ENCODE results near the gene NCCRP1.

NCCRP1 gene

DNA sequence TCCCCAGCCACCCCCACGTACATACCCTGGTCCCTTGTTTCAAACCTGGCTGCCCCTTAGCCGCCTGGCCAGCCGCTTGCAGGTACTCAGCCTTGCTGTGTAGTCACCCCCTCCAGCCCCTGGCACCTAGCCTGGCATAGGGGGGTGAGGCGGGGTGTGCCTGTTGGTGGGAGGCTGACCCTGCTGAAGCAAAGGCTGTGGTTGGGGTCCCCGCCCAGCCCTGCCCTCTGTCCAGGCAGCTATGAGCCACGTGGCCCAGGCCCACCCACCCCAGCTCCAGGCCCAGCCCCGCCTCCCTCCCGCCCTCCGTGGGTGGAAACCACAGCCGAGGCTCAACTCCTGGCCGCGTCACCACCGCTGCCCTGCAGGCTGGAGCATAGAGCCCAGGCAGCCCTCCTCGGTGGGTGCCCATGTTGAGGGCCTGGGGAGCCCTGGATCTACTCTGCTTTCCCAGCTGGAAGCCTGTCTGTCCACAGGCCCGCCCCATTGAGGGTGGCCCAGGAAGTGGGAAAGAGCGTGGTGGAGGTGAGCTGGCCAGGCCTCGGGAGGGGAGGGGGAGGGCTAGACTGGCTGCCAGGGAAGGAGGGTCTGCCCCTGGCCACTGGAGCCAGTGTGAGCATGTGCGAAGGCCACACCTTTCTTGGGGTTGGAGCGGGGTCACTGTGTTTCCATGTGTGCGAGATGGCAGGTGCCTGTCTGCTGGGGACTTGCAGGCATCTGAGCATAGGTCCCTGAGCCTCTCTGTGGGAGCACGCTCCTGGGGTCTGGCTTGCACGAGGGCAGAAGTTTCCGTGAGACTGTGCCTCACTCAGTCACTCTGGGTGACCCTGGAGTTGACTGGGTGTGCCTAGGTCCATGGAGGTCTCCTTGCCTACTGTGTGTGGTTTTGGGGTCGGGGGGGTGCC, 40.2 kb upstream of the NCCRP1 start:
- Histone ChIP-seq H3K27me3 (ENCODE audit: control insufficient read depth, insufficient read depth, low read length) (no peaks in the 10 kb centered on the region), H3K4me3 (ENCODE audit: low read depth, low read length) (no peak overlapping the region), H3K9ac (ENCODE audit: low read depth, low read length) (no peak overlapping the region), H3K4me1 (ENCODE audit: control insufficient read depth, insufficient read depth, low read length) (peaks cover 25% of the 10 kb centered on the region), H3K9me3 (ENCODE audit: control insufficient read depth, insufficient read depth, low read length) (no peaks in the 10 kb centered on the region), H3K27ac (ENCODE audit: low read depth, low read length) (no peak overlapping the region), H3K36me3 (ENCODE audit: control insufficient read depth, insufficient read depth, low read length) (peaks cover 3% of the 10 kb centered on the region)

DNA sequence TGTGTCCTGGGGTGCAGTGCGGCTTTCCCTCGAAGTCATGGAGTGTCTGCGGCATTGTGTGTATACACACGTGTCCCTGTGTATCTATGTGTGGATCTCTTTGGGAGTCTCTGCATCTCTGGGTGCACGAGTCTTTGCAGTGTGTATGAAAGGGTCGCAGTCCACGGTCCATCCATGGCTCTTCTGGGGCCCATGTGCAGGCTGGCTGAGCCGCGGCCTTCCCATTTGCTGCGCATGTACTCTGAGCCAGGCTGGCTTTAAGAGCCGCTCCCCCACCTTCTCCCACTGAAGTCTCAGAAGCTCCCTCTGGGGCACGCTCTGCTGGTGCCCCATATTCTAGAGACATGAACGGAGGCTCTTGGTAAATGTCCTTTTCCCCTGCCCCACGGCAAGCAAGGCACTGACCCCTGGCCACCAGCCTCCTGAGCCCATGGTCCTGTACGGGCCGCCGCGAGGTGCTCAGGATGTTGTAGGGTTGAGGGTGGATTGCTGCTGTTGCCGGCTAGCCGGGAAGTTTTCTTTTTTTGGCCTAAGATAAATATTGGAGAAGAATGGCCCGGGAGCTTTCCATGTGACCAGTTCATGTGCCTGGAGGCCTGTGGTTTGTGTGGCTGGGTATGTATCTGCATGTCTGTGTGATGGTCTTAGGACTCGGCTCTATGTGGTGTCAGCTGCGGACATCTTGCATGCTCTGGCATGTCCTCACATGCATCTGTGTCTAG, 39.3 kb upstream of the NCCRP1 start:
- Histone ChIP-seq H3K9me3 (ENCODE audit: control insufficient read depth, insufficient read depth, low read length) (no peaks in the 10 kb centered on the region), H3K4me1 (ENCODE audit: control insufficient read depth, insufficient read depth, low read length) (peaks cover 25% of the 10 kb centered on the region), H3K27ac (ENCODE audit: low read depth, low read length) (no peak overlapping the region), H3K4me3 (ENCODE audit: low read depth, low read length) (no peak overlapping the region), H3K36me3 (ENCODE audit: control insufficient read depth, insufficient read depth, low read length) (peaks cover 3% of the 10 kb centered on the region), H3K27me3 (ENCODE audit: control insufficient read depth, insufficient read depth, low read length) (no peaks in the 10 kb centered on the region), H3K9ac (ENCODE audit: low read depth, low read length) (no peak overlapping the region)

DNA sequence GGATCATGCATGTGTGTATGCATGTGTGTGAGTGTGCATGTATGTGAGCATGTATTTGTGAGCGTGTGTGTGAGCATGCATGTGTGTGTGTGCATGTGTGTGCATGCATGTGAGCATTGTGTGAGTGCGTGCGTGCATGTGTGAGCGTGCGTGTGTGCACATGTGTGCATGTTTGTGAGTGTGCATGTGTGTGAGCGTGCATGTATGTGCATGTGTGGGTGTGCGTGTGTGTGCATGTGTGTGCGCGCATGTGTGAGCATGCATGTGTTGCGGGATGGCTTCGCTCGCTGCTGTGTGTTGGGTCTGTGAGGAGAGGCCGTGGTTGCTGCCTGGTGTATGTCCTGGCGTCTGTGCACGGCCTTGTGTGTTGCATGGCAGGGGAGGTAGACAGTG, 38.8 kb upstream of the NCCRP1 start:
- H3K27ac ChIP-seq (ENCODE audit: low read depth, low read length), result no peak overlapping the region
- H3K4me3 ChIP-seq (ENCODE audit: low read depth, low read length), result no peak overlapping the region

DNA sequence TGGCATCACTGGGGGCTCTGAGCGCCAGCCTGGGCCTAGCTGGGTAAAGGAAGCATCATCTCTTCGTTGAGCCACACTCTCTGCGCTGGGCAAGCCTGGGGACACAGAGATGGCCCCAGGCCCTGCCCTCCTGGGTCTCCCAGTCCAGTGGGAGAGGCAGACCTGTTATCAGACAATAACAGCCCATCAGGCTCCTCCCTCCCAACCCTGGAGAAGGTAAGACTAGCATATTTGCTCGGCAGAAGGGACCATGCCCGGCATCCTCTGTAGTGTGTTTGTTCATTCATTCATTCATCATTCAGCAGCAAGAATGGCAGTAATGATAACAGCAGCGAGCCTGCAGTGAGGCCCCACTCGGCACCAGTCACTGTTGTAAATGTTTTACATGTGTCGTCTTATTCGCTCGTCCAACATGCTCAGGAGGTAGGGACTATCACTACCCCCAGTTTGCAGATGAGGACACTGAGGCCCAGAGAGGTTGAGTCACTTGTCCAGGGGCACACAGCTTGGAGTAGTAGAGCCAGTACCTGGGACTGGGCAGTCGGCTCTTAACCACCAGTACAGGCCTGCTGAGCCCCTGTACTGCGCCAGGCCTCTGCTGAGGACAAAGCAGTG, 38.0 kb upstream of the NCCRP1 start:
- Histone ChIP-seq H3K27me3 (ENCODE audit: control insufficient read depth, insufficient read depth, low read length) (no peaks in the 10 kb centered on the region), H3K4me1 (ENCODE audit: control insufficient read depth, insufficient read depth, low read length) (peaks cover 24% of the 10 kb centered on the region), H3K9ac (ENCODE audit: low read depth, low read length) (no peak overlapping the region), H3K9me3 (ENCODE audit: control insufficient read depth, insufficient read depth, low read length) (no peaks in the 10 kb centered on the region), H3K36me3 (ENCODE audit: control insufficient read depth, insufficient read depth, low read length) (peaks cover 3% of the 10 kb centered on the region), H3K4me3 (ENCODE audit: low read depth, low read length) (no peak overlapping the region), H3K27ac (ENCODE audit: low read depth, low read length) (no peak overlapping the region)

More for the DNA sequence above, 38.8 kb upstream of the NCCRP1 start:
- no peaks in the 10 kb centered on the region for H3K9me3 ChIP-seq (ENCODE audit: control insufficient read depth, insufficient read depth, low read length)
- no peak overlapping the region for H3K9ac ChIP-seq (ENCODE audit: low read depth, low read length)
- peaks cover 3% of the 10 kb centered on the region for H3K36me3 ChIP-seq (ENCODE audit: control insufficient read depth, insufficient read depth, low read length)
- no peaks in the 10 kb centered on the region for H3K27me3 ChIP-seq (ENCODE audit: control insufficient read depth, insufficient read depth, low read length)
- peaks cover 25% of the 10 kb centered on the region for H3K4me1 ChIP-seq (ENCODE audit: control insufficient read depth, insufficient read depth, low read length)

DNA sequence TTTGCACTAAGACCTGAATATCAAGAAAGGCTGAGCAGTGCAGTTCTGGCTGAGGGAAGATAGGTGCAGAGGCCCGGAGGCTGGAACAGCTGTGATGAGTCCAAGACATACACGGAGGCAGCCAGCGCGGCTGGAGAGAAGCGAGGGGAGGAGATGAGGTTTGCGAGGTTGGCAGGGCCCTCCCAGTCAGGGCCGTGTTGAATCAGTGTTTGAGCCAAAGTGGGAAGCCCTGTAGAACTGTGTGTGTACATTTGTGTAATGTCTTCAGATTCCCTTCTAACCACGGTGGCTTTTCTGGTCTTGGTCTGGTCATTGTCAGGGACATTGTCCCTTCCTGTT, 36.3 kb upstream of the NCCRP1 start:
- H3K4me1 ChIP-seq (ENCODE audit: control insufficient read depth, insufficient read depth, low read length), result peaks cover 6% of the 10 kb centered on the region; the same call in 1 of the 2 replicates
- no peak overlapping the region for H3K27ac ChIP-seq (ENCODE audit: low read depth, low read length)
- no peak overlapping the region for H3K9ac ChIP-seq (ENCODE audit: low read depth, low read length)

DNA sequence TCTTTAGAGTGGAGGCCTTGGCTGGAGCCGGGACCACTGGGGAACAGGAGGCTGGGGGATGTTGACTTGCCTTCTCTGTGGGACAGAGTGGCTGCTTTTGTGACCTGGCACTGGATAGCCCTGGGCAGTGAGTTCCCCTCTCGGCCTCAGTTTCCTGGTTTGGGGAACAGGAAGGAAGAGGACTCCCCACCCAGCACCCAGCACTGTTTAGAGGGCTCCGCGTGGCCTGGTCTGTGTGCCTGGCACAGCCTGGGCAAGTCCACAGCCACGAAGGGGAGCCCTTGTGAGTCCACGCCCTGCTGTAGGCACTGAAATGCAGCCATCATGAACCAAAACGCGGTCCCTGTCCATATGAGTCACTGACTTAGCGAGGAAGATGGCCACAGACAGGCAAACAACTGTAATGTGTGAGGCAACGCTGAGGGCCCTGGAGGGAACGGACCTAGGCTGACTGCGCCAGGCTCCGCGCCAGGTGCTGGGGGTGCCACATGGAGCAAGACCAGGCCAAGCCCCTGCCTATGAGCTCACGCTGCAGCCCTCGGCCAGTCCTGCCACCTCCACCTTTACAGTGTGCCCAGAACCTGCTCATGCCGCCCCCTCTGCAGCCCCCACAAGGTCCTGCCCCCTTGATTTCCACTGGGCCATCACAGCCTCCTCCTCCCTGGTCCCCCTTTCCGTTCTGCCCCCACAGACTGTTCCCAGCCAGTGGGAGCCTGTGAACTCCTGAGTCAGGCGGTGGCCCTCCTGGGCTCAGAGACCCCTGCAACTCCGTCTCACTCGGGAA, 35.7 kb upstream of the NCCRP1 start:
- peaks cover 3% of the 10 kb centered on the region; the same call in 1 of the 2 replicates for H3K36me3 ChIP-seq (ENCODE audit: control insufficient read depth, insufficient read depth, low read length)
- no peak overlapping the region for H3K4me3 ChIP-seq (ENCODE audit: low read depth, low read length)
- no peak overlapping the region for H3K27ac ChIP-seq (ENCODE audit: low read depth, low read length)
- H3K9ac ChIP-seq (ENCODE audit: low read depth, low read length), result no peak overlapping the region
- no peaks in the 10 kb centered on the region for H3K27me3 ChIP-seq (ENCODE audit: control insufficient read depth, insufficient read depth, low read length)
- H3K9me3 ChIP-seq (ENCODE audit: control insufficient read depth, insufficient read depth, low read length), result no peaks in the 10 kb centered on the region
- H3K4me1 ChIP-seq (ENCODE audit: control insufficient read depth, insufficient read depth, low read length), result peaks cover under 1% of the 10 kb centered on the region; the same call in 1 of the 2 replicates

More for the DNA sequence above, 36.3 kb upstream of the NCCRP1 start:
- Histone ChIP-seq H3K4me3 (ENCODE audit: low read depth, low read length) (no peak overlapping the region), H3K9me3 (ENCODE audit: control insufficient read depth, insufficient read depth, low read length) (no peaks in the 10 kb centered on the region), H3K27me3 (ENCODE audit: control insufficient read depth, insufficient read depth, low read length) (no peaks in the 10 kb centered on the region), H3K36me3 (ENCODE audit: control insufficient read depth, insufficient read depth, low read length) (peaks cover 3% of the 10 kb centered on the region)

DNA sequence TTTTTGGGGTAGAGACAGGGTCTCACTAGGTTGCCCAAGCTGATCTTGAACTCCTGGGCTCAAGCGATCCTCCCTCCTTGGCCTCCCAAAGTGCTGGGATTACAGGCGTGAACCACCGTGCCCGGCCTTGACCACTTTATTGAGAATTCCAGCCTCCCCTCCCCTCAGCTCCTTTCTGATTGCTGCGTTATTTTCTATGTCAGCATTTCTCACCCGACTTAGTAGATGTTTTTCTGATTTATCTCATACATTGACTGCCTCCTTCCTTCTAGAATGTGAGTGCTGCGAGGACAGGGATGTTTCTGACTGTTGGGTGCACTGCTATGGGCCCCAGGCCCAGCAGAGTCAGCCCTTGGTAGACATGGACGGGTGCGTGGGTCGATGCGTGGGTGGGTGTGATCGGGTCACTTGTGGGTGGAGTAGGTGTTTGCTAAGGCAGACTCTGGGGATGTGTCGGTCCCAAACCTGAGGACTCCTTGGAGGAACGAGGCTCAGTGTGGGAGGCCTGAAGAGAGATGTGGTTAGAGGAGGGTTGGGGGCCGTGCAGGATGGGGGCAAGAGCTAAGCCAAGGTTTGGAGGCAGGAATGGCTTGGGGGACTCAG, 34.2 kb upstream of the NCCRP1 start:
- peaks cover 7% of the 10 kb centered on the region; the same call in 1 of the 2 replicates for H3K4me1 ChIP-seq (ENCODE audit: control insufficient read depth, insufficient read depth, low read length)

DNA sequence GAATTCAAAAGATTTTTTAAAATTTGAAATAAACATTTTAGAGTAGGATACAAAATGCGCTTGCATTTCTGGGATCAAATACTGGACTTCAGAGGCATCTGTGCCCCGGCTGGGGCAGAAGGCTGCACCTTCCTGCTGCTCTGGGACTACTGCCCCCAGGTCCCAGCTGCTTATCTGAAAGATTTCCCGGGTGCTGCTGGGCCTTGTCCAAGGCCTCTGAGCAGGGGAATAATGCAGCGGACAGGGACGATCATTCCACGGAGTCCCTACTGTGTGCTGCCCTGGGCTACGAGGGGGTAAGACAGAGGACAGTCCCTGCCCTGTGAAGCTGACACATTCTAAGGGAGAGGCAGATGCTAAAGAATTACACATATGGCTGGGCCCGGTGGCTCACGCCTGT, 33.1 kb upstream of the NCCRP1 start:
- Histone ChIP-seq H3K36me3 (ENCODE audit: control insufficient read depth, insufficient read depth, low read length) (peaks cover 3% of the 10 kb centered on the region; the same call in 1 of the 2 replicates), H3K27me3 (ENCODE audit: control insufficient read depth, insufficient read depth, low read length) (no peaks in the 10 kb centered on the region), H3K9me3 (ENCODE audit: control insufficient read depth, insufficient read depth, low read length) (no peaks in the 10 kb centered on the region), H3K27ac (ENCODE audit: low read depth, low read length) (no peak overlapping the region), H3K9ac (ENCODE audit: low read depth, low read length) (no peak overlapping the region), H3K4me3 (ENCODE audit: low read depth, low read length) (no peak overlapping the region), H3K4me1 (ENCODE audit: control insufficient read depth, insufficient read depth, low read length) (peaks cover 15% of the 10 kb centered on the region; the same call in 1 of the 2 replicates)

More for the DNA sequence above, 34.2 kb upstream of the NCCRP1 start:
- Histone ChIP-seq H3K9me3 (ENCODE audit: control insufficient read depth, insufficient read depth, low read length) (no peaks in the 10 kb centered on the region), H3K27me3 (ENCODE audit: control insufficient read depth, insufficient read depth, low read length) (no peaks in the 10 kb centered on the region), H3K36me3 (ENCODE audit: control insufficient read depth, insufficient read depth, low read length) (peaks cover 3% of the 10 kb centered on the region; the same call in 1 of the 2 replicates), H3K4me3 (ENCODE audit: low read depth, low read length) (no peak overlapping the region), H3K27ac (ENCODE audit: low read depth, low read length) (no peak overlapping the region), H3K9ac (ENCODE audit: low read depth, low read length) (no peak overlapping the region)

DNA sequence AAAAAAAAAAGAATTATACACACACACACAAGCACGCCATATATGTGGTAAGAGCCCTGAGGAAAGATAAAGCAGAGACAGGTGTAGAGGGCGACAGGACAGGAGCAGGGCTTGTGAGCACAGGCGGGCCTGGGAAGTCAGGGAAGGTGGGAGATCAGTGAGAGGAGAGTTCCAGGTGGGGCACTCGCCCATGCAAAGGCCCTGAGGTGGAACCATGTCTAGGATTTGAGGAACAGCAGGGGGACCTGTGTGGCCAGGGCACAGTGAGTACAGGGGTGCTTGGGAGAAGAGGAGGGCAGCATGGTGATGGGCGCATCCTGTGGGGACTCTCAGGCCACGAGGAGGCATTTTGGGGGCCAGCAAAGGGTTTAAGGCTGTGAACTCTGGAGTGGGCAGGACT, 32.5 kb upstream of the NCCRP1 start:
- H3K4me3 ChIP-seq (ENCODE audit: low read depth, low read length), result no peak overlapping the region
- H3K27ac ChIP-seq (ENCODE audit: low read depth, low read length), result no peak overlapping the region
- H3K9me3 ChIP-seq (ENCODE audit: control insufficient read depth, insufficient read depth, low read length), result no peaks in the 10 kb centered on the region
- H3K4me1 ChIP-seq (ENCODE audit: control insufficient read depth, insufficient read depth, low read length), result peaks cover 15% of the 10 kb centered on the region; the same call in 1 of the 2 replicates
- H3K27me3 ChIP-seq (ENCODE audit: control insufficient read depth, insufficient read depth, low read length), result no peaks in the 10 kb centered on the region
- H3K36me3 ChIP-seq (ENCODE audit: control insufficient read depth, insufficient read depth, low read length), result 0 out of 2 replicates have a peak, but pooled peaks cover under 1% of the 10 kb centered on the region
- no peak overlapping the region for H3K9ac ChIP-seq (ENCODE audit: low read depth, low read length)

DNA sequence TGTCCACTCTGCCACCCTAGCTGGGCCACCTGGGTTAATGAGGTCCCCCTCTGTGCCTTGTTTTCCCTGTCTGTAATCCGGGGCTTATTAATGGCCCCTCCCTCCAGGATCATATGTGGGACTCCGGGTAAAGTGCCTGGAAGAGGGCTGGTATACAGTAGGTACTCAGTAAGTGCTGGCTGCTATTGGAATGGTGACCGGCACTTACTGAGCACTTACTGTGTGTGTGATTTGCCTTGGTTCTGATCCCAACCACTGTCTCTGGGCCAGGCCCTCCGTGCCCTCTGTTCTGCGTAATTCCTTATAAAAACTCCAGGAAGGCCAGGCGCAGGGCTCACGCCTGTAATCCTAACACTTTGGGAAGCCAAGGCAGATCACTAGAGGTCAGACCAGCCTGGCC, 30.9 kb upstream of the NCCRP1 start:
- Histone ChIP-seq H3K27ac (ENCODE audit: low read depth, low read length) (no peak overlapping the region), H3K4me1 (ENCODE audit: control insufficient read depth, insufficient read depth, low read length) (peaks cover 15% of the 10 kb centered on the region; the same call in 1 of the 2 replicates), H3K27me3 (ENCODE audit: control insufficient read depth, insufficient read depth, low read length) (no peaks in the 10 kb centered on the region), H3K36me3 (ENCODE audit: control insufficient read depth, insufficient read depth, low read length) (peaks cover 9% of the 10 kb centered on the region), H3K9me3 (ENCODE audit: control insufficient read depth, insufficient read depth, low read length) (no peaks in the 10 kb centered on the region), H3K4me3 (ENCODE audit: low read depth, low read length) (no peak overlapping the region), H3K9ac (ENCODE audit: low read depth, low read length) (no peak overlapping the region)

Data from HUES48 (cell line).